HG03103 (cell line): ENCODE data around the gene VRK2.
"Not testable (repeated sequence)": the region's sequence is repeated elsewhere in the genome, so short reads cannot be mapped to it uniquely, and the experiment has no call there.

Source experiments
- ATAC-seq: cut with Tn5 transposase; IDR thresholded peaks from one replicate; pipeline ENCODE4 v1.9.1; 2021; ENCODE audit warnings: low read depth; ENCODE audit not compliant: unreplicated experiment

VRK2 gene

DNA sequence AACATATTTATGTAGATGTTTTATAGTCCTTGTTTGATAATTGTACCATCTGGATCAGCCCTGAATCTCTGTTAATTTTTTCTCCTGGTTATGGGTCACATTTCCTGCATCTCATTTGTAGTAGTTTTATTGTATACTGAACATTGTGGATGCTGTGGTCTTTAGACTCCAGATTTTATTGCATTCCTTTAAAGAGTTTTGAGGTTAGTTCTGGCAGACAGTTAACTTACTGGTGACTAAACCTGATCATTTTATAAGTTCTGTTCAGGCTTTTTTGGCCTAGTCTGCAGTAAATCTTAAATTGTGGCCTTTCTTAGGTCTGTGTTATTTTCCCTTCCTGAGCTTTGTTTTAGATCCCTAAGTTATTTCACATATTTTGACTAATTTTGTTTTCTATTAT lies 110.2 kb downstream of the VRK2 start:
- ATAC-seq: no peak

DNA sequence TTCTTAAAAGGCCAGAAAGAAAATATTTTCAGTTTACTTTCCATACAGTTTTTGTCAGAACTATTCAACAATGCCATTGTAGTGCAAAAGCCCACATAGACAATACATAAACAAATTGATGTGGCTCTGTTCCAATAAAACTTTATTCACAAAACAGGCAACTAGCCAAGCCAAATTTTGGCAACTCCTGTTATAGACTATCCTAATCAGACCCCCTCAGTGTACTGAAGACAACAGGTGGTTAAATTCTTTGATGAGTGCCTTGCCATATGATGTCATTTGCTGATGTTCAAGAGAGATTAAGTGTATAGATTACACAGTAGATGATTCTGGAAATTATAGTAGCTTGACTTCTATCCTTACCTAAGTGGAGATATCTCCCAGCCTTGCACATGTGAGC lies 111.1 kb downstream of the VRK2 start:
- no peak for ATAC-seq

DNA sequence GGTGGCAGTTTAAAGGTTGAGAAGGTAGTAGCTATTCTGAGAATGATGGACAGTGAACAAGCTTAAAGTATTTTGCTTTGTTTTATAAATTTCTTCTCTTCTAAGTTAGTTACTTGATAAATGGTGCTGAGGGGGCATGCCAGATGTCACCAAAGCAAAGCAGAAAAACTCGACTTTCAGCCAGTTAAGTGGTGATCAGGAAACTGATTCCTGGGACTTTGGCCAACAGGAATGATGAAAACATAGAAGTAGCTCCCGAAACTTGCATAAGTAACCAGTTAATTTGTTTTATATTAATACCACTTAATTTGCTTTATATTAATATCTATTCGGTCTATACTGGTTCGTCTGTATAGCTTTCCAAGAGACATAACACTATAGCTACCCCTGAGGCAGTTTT lies 111.9 kb downstream of the VRK2 start:
- ATAC-seq: no peak

DNA sequence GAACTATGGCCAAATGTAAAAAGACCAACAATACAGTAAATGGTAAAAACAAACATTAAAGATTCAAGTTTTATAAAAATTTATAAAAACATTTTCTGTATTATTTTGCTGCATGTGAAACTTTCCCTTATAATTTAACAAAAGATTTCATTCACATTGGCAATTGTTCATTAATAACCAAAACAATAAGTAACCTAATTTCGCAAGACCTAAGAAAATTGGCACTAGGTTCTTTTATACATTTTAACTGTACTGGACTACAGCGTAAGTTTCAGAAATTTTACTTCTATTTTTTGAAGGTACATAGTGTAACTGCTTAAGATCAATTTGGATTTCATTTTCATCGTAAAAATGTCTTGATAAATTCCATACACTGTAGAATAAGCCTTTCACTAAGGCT lies 117.3 kb downstream of the VRK2 start:
- ATAC-seq: no peak

DNA sequence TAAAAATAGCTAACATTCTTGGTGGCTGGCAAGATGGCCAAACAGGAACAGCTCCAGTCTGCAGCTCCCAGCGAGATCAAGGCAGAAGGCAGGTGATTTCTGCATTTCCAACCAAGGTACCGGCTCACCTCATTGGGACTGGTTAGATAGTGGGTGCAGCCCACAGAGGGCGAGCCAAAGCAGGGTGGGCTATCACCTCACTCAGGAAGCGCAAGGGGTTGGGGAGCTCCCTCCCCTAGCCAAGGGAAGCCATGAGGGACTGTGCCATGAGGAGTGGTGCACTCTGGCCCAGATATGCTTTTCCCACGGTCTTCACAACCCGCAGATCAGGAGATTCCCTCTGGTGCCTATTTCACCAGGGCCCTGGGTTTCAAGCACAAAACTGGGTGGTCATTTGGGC lies 121.5 kb downstream of the VRK2 start:
- ATAC-seq: not testable (repeated sequence)

DNA sequence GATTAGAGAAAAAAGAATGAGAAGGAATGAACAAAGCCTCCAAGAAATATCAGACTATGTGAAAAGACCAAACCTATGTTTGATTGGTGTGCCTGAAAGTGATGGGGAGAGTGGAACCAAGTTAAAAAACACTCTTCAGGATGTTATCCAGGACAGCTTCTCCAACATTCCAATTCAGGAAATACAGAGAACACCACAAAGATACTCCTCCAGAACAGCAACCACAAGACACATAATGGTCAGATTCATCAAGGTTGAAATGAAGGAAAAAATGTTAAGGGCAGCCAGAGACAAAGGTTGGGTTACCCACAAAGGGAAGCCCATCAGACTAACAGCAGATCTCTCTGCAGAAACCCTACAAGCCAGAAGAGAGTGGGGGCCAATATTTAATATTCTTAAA lies 123.2 kb downstream of the VRK2 start:
- not testable (repeated sequence) for ATAC-seq

DNA sequence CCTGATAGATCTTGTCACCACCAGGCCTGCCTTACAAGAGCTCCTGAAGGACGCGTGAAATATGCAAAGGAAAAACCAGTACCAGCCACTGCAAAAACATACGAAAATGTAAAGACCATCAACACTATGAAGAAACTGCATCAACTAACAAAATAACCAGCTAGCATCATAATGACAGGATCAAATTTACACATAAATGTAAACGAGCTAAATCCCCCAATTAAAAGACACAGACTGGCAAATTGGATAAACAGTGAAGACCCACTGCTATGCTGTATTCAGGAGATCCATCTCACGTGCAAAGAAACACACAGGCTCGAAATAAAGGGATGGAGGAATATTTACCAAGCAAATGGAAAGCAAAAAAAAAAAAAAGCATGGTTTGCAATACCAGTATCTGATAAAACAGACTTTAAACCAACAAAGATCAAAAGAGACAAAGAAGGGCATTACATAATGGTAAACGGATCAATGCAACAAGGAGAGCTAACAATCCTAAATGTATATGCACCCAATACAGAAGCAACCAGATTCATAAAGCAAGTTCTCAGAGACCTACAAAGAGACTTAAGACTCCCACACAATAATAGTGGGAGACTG lies 123.8 kb downstream of the VRK2 start:
- ATAC-seq: not testable (repeated sequence)

DNA sequence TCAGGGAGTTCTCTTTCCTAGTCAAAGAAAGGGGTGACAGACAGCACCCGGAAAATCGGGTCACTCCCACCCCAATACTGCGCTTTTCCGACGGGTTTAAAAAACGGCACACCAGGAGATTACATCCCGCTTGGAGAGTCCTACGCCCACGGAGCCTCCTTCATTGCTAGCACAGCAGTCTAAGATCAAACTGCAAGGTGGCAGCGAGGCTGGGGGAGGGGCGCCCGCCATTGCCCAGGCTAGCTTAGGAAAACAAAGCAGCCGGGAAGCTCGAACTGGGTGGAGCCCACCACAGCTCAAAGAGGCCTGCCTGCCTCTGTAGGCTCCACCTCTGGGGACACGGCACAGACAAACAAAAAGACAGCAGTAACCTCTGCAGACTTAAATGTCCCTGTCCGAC lies 125.2 kb downstream of the VRK2 start:
- ATAC-seq: not testable (repeated sequence)

DNA sequence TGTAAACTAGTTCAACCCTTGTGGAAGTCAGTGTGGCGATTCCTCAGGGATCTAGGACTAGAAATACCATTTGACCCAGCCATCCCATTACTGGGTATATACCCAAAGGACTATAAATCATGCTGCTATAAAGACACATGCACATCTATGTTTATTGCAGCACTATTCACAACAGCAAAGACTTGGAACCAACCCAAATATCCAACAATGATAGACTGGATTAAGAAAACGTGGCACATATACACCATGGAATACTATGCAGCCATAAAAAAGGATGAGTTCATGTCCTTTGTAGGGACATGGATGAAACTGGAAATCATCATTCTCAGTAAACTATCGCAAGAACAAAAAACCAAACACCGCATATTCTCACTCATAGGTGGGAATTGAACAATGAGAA lies 130.6 kb downstream of the VRK2 start:
- not testable (repeated sequence) for ATAC-seq

DNA sequence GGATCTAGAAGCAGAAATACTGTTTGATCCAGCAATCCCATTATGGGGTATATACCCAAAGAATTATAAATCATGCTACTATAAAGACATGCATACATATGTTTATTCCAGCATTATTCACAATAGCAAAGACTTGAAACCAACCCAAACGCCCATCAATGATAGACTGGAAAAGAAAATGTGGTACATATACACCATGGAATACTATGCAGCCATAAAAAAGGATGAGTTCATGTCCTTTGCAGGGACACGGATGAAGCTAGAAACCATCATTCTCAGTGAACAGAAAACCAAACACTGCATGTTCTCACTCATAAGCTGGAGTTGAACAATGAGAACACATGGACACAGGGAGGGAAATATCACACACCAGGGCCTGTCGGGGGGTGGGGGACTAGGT lies 133.6 kb downstream of the VRK2 start:
- not testable (repeated sequence) for ATAC-seq

DNA sequence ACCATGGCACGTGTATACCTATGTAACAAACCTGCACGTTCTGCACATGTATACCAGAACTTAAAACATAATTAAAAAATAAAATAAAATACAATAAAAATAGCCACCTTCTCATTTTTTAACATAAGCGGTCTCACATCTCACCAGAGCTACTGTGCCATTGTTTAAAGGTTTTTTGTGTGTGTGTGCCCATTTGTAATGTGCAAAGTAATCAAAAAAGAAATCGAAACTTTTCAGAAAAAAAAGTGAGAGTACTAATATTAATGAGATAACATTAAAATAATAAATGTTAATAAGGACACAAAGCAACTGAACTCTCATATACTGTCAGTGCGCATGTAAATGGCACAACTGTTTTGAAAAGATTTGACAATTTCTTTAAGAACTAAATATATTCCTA lies 134.0 kb downstream of the VRK2 start:
- no peak for ATAC-seq

DNA sequence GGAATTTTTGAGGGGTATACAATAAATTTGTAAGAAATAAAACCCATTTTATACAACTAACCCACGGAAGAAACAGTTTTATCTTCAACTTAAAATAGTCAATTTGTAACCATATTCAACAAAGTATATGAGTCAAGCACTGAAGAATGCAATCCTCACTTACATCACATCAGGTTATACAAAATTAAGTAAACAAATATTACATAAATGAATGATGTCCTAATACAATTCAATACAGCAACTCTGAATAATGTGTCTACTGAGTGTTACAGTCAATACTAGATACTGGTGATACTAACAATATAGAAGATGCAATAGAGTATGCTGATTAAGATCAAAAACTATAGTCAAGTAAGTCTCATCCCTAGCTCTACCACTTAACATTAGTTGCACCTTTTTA lies 135.9 kb downstream of the VRK2 start:
- ATAC-seq: no peak

DNA sequence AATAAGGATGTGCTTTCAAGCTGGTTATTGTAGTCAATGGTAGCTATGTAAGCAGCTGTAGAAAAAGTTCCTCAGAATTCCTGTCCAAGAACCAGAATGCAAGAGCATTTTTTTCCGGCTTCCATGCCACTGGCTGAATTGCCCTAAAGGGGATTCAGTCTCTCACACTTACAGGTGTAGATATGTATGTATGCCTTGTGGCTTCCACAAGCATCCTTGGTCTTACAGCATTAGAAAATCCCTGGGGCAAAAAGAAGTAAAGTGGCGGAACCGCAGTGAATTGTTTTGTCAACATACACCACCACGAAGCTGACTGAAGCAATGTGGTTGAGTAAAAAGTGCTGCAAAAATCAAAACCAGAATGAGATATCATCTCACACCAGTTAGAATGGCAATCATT lies 139.9 kb downstream of the VRK2 start:
- no peak for ATAC-seq

DNA sequence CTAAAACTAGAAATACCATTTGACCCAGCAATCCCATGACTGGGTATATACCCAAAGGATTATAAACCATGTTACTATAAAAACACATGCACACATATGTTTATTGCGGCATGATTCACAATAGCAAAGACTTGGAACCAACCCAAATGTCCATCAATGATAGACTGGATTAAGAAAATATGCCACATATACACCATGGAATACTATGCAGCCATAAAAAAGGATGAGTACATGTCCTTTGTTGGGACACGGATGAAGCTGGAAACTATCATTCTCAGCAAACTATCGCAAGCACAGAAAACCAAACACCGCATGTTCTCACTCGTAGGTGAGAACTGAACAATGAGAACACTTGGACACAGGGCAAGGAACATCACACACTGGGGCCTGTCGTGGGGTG lies 140.4 kb downstream of the VRK2 start:
- ATAC-seq: not testable (repeated sequence)

DNA sequence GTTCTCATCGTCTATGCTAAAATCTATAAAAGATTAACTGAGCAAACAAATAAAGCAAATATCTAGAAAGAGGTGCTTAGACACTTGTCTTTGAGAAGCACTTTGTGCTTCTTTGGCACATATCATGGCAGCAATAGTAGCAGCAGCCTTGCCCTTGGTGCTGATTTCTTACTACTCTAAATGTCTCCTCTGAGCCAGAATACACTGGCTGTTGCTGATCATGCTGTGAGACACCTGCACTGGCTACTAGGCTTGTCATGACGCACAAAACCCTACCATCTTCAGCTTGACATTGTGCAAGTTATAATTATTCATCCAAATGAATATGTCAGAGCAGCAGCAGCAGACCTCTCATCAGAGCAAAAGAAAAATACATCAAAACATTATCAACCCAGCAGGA lies 147.9 kb downstream of the VRK2 start:
- ATAC-seq: no peak

DNA sequence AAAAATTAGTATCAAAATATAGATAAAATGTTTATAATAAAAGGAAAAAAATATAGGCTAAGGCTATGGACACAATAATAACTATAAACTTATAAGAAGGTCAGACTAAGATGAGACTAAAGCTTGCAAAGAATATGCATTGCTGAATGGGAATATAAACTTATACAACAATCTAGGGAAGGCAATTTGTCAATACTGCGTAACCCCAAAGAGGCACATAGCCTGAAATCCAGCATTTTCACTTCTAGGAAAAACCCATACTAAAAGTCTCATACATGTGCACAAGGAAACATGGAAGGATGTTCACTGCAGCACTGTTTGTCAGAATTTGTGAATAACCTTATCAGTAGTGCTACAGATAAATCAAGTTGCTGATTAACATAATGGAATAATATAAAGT lies 149.1 kb downstream of the VRK2 start:
- no peak for ATAC-seq

DNA sequence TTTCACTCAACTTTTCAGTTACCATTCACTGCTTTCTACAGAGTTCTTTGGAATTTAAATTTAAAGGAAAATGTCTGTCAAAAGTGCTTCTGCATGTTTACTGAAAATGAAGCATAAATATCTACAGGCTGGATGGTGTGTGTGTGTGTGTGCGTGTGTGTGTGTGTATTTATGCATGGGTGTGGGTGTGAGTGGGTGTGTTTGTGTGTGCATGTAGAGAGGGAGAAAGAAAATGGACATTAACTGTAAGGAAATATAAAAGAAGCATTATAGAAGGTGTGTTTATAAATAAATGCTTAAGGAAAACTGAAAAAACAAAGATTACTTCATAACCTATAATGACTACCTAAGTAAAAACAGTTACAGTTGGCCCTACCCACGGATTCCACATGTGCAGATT lies 151.3 kb downstream of the VRK2 start:
- no peak for ATAC-seq

DNA sequence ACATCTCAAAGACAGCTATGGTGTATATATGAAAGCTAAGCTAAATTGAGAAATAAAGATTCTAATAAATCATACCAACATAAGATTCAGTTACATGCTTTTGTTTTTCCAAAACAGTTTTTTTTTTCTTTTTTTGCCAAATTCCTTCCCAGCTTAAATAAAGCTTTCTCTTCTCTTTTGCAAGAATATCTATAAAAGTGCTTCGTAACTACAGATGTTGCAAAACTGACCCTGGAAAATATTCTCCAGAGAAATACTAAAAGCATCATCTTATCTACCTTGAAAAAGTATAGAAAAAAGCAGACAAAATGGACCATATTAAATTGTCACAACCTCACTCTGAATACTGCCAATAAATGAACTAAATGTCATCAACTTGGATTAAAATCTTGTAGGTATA lies 155.8 kb downstream of the VRK2 start:
- no peak for ATAC-seq

DNA sequence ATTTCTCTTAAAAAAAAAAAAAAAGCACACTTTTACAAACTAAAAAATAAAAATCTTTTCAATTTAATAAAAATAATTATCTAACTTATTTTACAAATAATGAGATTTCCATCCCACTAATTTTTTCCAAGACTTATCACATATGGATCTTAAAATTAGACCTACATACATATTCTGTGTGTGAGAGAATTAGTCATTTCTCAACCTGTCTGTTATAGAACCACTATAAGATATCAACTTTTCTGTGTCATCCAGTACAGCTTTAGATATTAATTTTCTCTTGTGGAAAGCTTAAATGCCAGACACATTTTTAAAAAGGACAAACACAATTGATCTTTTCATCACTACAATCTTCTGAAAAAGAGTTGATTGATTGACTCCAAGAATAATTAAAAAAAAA lies 156.4 kb downstream of the VRK2 start:
- no peak for ATAC-seq

DNA sequence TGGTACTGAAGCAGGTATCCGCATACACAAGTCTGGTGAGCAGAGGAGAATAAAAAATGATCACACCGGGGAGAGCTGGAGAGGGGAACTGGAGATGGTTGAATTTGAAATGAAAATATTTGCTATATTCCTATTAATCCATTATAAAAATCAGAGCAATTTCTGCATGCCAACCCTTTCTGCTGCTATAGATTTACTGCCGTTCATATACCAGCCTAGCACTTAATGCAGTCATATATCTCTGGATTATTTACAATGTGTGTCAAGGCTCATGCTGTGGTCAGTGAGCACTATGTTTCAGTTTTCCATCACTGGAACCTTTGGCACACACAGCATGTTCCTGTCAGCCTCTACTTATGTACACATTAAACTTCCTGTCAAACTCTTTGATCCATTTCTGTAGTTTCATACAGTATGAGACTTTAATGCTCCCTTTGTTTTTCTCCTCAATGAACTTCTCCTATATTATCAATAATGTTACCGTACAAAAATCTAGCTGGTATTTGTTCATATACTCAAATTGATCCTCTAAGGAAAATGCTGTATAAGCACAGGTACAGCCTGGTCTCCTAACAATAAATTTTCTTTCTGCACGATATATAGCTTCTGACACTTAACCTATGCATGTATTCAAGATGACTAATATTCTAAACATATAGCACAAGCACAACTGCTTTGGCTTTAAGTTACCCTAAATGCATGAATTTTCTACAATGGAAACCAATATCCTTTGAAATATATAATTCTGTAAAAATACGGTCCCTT lies 157.8 kb downstream of the VRK2 start:
- ATAC-seq: no peak

DNA sequence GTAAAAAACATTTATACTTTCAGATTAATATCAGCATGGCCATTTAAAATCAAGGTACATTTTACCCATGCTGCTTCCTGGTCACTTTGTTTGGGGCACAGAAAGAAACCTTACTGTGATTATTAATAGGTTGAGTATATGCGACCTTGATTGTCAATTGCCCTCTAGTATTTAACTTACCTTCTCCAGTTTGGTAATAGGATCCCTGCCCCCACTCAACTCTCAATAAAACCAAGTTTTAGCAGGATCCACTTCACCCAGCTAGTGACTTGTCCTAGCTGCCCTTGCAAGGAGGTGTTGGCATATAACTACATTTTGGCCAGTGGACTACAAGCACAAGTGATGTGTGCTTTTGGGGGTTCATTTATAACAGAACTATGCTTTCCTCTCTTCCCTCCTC lies 160.2 kb downstream of the VRK2 start:
- no peak for ATAC-seq

DNA sequence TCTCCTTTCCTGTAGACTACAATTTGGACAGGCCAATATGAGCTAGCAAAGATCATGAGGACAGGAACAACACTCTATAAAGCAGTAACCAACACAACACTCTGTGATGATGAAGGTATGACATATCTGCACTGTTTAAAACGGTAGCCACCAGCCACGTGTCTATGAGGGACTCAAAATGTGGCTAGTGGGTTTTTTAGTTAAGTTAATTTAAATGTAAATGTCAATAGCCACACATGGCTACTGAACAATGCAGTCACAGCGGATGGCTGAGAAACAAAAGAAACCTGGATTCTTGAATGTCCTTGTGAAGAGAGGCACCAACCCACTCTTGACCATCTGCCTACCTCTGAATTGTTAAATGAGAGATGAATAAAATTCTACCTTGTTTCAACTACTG lies 160.6 kb downstream of the VRK2 start:
- no peak for ATAC-seq
